GM18520 (cell line): Measurements from ENCODE around the gene PRDM4.

ENCODE experiments used
- ATAC-seq: cut with Tn5 transposase; IDR thresholded peaks from one replicate; pipeline ENCODE4 v1.9.1; 2021; ENCODE audit not compliant: unreplicated experiment

The PRDM4 gene, protein sequence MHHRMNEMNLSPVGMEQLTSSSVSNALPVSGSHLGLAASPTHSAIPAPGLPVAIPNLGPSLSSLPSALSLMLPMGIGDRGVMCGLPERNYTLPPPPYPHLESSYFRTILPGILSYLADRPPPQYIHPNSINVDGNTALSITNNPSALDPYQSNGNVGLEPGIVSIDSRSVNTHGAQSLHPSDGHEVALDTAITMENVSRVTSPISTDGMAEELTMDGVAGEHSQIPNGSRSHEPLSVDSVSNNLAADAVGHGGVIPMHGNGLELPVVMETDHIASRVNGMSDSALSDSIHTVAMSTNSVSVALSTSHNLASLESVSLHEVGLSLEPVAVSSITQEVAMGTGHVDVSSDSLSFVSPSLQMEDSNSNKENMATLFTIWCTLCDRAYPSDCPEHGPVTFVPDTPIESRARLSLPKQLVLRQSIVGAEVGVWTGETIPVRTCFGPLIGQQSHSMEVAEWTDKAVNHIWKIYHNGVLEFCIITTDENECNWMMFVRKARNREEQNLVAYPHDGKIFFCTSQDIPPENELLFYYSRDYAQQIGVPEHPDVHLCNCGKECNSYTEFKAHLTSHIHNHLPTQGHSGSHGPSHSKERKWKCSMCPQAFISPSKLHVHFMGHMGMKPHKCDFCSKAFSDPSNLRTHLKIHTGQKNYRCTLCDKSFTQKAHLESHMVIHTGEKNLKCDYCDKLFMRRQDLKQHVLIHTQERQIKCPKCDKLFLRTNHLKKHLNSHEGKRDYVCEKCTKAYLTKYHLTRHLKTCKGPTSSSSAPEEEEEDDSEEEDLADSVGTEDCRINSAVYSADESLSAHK

DNA sequence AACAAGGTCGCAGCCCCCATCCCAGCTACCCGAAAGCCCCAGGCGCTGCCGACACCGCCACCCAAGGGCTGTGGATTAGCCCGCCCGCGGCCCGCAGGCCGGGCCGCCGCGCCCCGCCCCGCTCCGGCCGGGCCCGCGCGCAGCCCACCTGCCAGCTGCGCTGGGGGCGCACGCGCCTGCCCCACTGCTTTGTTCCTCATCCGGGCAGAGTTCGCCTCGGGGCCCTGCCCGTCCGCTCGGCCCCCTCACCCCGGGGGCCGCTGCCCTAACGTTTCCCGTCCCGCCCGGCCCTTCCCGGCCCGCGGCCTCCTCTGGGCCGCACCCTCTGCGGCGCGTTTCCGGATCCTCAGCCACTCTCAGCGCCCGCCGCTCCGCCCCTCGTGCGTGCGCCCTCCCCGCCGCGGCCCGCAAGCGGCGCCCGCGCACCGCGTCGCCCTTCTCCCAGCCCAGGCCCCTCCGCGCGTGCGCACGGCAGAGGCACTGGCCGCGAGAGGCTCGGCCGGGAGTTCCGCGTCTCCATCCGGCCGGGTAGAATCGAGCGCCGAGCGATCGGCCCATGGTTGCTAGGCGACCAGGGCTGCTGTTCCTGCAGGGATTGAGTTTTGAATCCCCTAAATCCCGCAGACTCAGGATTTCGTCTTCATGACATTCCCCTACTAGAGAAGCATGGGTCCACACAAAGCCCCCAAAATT is at the start of gene PRDM4:
PRDM4 (minus strand) TSS at position 329 of the 693 bp plus-strand sequence. CDS start 622 bp downstream, outside the sequence.
- ATAC-seq: peak; percentile 96

DNA sequence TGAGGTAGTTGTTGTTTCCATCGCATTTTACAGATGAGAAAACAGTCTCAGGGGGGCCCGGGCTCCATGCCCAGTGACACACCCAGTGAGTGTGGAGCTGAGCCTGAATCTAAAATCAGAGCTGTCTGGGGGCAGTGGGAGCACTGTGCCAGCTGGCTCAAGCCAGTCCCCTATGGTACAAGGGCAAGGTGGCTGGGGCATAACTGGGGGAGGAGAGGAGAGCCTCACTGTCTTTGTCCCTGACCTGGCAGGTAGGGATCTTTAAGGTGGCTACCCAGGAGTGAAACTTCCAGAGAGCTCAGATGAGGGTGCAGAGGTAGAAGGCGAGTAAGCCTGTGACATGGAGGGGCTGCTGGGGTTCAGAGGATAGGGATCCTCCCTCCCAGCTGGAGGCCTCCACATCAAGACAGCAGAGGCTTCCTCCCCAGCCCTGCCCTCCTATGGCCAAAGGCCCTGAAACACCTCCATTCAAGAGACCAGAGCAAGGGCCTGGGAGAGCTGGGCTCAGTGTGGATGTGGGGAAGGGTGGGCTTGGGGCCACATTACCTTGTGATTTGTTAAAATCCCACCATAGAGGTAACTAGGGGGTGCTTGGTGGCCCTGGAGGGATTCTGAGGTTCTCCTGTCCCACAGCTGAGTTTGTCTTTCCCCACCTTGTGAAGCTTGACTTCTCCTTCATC is 46.7 kb upstream of the PRDM4 start:
- ATAC-seq: no peak

DNA sequence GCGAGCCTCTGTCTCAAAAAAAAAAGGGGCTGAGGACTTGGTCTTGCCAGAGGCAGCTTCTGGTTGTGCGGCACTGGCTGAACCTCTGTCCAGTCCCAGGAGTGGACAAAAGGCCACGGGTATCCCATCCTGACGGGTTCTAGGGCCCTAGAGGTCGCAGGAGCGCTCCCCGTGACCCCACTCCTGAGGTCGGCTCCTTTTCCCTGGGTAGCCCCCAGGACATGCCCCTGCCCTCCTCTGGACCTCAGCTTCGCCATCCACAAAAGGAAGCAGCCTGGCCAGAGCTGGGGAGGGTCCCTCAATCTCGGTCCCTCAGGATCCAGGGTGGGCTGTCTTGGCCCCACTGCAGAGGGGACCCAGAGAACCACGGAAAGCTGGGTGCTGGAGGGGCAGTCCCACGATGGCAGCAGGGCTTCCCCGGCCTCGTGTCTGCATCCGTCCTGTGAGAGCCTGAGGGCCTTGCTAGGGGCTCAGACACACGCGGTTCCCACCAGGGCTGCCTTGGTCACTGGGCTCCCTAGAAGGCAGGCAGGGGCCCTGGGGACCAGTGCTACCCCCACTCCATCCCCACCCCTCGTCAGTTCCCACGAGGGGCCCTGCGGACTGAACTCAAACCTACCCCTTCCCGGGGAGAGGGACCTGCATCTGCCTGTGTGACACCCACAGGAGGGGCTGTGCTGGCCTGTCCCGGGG is 44.7 kb upstream of the PRDM4 start:
- no peak for ATAC-seq

DNA sequence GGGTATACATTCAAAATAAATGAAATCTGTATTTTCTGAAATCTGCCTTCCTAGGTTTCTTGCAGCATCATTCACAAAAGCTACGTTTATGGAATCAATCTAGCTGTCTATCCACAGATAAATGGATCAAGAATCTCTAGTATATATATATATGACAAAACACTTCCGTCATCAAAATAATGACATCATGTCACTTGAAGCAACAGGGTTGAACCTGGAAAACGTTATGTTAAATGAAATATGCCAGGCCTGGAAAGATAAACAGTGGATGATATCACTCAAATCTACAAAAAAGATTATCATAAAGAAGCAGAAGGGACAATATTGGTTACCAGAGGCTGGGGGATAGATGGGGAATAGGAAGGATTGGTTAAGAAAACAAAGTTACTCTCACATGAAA is 42.2 kb upstream of the PRDM4 start:
- no peak for ATAC-seq

DNA sequence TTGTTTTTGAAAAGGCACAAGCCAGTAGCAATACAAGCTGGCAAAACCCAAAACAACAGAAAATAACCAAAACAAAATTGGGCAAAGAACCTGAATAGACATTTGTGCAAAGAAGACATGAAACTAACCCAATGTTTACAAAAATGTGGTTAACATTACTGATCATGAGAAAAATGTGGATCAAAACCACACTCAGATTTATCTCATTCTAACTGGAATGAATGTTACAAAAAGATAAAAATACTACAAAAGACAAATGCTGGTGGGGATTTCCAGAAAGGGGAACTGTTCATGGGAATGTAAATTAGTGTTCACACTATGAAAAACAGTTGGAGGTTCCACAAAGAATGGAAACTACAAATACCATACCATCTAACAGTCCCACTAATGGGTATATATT is 40.2 kb upstream of the PRDM4 start:
- ATAC-seq: no peak

DNA sequence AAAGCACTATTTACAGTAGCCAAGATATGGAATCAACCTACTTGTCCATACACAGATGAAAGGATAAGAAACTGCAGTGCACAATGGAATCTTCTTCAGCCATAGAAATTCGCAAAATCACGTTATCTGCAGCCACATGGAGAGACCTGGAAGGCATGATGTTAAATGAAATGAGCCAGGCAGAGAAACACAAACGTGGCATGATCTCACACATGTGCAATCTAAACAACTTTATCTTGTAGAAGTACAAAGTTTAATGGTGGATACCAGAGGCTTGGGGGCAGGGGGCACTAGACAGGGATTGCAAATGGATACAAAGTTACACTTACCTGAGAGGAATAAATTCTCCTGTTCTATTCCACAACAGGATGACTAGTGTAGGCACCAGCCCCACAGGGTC is 37.6 kb upstream of the PRDM4 start:
- no peak for ATAC-seq

DNA sequence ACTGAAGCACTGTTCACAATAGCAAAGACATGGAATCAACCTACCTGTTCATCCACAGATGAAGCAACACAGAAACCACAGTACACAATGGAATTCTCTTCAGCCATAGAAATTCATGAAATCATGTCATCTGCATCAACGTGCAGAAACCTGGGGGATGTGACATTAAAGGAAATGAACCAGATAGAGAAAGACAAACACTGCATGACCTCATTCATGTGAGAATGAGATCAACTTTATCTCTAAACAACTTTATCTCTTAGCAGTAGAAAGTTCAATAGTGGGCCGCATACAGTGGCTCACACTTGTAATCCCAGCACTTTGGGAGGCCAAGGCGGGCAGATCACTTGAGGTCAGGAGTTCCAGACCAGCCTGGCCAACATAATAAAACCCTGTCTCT is 33.5 kb upstream of the PRDM4 start:
- no peak for ATAC-seq

DNA sequence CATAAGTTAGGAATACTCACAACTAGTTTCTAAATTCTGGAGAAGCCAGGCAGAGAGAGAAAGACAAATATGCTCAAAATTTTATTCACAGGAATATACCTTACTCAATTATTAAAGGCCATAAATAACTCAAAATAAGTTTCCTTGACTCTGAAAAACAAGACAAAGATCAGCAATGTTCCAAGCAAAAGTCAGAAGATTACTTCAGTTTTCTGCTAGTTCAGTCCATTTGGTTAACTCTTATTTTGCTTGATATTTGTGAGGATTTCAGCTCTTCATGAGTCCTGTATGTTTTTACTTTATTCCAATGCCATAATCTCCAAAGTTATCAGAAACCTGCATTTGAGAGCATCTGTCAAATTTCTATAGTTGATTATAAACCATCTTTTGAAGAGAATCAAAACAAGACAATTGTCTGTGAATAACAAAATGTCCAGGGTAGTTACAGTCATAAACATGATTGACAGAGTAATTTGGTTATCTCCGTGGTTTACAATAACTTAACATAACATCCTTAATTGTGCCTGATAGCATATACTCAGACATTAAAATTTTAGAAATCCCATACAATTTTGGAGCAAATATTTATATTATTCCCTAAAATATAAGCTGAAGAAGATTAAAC is 30.6 kb upstream of the PRDM4 start:
- ATAC-seq: no peak

DNA sequence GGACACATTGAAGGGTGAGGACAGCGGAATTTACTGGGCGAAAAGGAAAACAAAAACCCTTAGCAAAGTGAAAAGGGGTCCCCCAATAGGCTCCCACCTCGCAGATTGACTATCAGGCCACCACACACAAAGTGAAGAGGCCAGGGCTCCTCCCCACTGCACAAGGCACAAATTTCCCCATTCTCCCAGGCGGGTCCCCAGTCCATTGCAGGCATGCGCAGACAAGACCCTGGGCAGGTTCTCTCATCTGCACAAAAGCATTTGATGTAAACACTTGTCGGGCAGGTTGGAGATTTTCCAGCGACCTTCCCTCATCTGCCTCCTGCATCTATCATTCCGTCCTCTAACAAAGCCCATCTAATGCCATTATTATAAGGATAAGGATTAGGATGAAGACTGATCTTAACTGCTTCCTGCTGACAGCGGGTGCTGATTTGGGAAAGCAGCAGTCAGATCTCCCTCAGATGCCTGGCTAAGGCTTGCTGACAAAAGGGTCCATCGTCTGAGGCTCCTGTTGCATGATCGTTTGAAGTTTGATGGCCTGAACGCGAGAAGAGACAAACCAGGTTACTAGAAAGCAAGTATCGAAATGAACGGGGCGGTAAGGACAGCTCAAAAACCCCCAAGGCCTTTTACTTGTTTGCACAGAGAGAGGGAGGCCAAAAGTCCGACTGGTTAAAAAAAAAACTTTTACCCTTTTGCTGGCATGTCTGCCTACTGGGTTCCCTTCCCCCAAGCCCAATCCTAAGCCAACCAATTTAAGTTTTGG is 27.9 kb upstream of the PRDM4 start:
- no peak for ATAC-seq

DNA sequence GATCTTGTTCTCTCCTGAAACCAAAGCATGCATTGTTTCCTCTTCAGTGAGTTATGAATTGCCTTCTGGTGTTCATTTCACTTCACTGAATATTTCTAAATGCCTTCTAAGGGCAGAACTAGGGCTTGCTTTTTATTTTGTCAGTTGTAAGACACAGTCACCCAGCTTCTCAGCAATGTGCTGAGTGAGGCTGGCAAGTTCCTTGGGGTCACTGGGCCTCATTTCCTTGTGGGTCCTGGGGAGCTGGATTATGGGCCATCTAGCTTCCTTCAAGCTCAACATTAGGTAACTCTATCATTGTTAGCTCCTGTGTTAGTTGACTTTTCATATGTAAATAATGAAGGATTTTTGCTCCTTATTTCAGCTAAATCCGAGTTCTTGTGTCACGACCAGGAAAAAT is 27.3 kb upstream of the PRDM4 start:
- ATAC-seq: no peak

DNA sequence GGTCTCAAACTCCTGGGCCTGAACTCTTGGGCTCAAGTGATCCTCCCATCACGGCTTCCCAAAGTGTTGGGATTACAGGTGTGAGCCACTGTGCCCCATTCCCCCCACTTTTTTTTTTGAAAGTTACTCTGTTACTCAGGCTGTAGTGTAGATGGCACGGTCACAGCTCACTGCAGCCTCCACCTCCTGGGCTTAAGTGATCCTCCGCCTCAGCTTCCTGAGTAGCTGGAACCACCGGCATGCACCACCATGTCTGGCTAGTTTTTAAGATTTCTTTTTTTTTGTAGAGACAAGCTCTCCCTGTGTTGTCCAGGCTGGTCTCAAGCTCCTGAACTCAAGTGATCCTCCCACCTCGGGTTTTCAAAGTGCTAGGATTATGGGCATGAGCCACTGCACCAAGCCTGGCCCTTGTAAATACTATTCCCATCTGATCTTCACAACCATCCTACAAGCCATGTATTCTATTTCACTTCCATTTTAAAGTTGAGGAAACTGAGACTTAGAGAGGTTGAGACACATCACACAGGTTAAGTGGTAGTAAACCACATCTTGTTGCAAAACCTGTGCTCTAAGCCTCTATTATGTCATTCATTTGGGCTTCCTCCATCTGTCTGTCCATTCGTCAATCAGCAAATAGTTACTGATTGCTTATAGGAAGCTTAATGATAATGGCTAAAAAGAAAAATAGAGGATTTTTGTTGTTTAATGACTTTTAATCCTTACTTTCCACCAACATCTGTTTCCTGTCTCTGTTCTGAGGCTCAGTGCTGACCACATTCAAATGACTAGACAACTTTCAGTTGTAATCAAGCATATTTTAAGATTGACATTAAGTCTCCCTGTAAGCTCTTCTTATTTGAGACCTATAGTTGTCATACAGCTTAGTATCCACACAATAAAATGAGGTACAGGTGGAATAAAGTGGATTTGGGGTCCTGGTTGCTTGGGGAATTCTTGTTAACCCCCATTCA is 22.8 kb upstream of the PRDM4 start:
- ATAC-seq: peak; percentile 49

DNA sequence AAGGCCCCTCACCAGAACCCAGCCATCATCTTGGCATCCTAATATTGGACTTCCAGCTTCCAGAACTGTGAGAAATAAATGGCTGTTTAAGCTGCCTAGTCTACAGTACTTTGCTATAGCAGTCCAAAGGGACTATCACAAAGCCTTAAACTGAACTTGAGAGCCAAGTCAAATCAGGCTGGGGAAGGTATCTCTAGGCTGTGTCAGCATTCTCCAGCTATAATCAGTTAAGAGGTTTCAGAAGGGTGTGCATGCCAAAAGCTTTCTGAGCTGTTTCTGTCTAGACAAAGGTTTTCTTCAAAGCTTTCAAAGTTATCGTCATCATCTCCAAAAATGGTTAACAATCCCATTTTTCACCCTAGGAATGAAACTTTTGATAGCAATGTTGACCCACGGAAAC is 21.1 kb upstream of the PRDM4 start:
- ATAC-seq: no peak

DNA sequence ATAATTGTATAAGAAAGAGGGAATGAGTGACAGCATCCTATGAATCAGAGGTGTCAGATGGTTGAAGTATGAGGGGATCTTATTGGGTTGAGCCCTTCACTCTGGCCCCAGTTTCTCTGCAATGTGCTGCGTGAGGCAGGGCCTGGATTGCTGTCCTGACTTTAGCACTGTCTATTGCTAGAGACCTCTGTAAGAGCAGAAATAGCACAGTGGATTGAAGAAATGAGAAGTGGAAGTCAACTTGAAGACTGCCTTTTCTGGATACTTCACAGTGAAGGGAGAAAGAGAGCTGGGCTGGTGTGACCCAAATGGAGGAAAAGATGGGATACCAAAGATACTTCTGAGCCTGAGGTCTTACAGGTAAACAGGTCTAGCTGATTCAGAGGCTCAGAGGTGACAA is 19.4 kb upstream of the PRDM4 start:
- ATAC-seq: no peak

DNA sequence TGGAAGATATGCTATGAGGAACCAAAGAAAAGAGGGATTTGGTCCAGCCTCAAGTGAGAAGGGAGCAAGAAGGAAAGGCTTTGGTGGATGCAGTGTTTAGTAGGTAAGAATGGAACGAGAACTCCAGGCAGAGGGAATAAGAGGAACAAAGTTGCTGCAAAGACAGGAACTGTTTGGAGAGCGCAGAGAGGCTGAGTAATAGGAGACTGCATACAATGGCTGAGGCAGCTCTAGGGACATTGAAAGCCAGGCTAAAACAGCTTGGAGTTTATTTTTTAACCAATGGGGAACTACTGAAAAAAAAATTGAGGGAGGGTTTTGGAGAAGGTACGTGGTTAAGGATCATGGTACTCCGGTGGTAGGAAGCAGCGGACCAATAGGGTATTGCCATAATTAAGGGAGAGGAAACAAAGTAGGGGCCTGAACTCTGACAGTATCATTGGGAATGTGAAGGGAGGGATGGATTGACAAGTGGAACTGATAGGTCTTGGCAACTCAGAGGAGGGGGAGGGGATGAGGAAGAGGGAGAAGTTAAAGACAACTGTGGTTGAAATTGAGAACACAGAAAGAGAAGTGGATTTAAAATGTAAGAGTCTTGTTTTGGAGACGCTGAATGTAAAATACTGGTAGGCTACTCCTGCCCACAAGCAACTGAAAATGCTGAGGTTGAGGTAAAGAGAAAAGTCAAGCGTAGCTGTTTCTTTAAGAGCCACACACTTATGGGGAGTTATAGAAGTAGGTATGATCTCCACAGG is 18.3 kb upstream of the PRDM4 start:
- ATAC-seq: peak; percentile 33

DNA sequence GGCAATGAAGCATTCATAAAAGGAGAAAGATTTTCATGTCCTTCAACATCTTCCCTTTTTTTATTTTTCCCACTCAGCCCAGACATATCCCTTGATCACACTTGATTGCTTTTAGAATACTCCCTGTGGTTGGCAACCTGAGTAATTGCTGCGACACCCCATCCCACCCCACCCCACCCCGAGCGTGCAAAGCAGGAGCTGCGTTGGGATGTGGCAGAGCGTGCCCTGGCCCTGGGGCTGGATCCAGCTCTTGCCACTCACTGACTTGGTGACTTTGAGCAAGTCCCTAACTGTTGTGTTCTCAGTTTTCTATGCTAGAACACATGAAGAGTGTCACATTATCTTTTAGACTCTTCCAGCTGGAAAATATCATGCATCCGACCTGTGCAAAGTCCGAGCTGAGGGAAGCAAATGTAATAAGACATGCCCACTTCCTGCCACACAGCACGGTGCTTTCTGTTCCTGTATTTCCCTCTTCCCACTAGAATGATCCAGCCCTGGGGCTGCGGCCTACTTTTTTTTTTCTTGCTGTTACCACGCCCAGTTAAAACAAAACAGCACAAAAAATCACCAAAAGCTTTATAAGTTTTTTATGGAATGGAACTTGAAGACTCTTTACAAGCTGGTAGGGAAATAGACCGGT is 17.6 kb upstream of the PRDM4 start:
- no peak for ATAC-seq

DNA sequence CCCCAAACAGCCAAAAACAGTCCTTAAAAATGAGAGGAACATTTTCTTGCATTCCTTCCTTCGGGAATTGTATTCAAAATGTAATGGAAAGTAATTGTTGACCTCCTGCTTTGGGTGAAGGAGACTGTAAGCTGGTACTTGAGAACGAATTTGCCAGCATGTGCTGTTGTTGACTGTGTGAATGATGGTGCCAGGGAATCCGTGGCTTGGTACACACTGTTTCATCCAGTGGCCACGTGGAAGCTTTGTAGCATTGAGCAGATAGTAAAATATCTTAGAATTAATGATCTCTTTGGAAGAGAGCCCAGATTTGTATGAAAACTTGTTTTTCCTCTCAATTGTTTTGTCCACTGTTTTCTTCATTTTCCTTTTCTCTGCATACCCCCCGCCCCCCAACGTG is 15.2 kb upstream of the PRDM4 start:
- ATAC-seq: no peak
